Measurements from ENCODE around the gene CCKAR. TPM values are rescaled to one million over a fixed set of nuclear protein-coding genes. Genes with fewer than 3 reads are reported as not detected.

The CCKAR gene
- total and polyA plus RNA-seq, 2 experiments from 2014 or later: 0.77 TPM; not detected in 1

DNA sequence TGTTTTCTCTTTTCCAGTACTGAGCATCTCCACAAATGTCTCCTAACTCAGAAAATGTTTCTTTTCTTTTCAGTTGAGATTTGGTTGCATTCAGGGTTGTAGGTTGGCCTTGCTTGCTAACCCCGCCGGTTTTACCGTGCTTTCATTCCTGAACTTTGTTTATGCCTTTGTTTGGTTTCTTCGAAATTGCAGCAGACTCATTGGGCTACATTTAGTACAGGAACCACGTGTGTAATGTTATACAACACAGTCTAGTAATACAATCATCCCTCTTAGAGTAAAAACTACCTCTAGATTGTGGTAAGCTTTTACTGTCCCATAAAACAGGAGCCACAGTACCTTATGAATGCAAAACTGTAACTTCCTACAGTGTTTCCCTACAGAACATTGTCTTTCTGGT is 57.9 kb downstream of the CCKAR start:
- H3K27me3 ChIP-seq: no peaks in the 10 kb centered on the region
- H3K36me3 ChIP-seq (replicated peaks; ENCODE audit: insufficient read depth, low read depth): no peaks in the 10 kb centered on the region
- TF ChIP-seq, protein P1, sequence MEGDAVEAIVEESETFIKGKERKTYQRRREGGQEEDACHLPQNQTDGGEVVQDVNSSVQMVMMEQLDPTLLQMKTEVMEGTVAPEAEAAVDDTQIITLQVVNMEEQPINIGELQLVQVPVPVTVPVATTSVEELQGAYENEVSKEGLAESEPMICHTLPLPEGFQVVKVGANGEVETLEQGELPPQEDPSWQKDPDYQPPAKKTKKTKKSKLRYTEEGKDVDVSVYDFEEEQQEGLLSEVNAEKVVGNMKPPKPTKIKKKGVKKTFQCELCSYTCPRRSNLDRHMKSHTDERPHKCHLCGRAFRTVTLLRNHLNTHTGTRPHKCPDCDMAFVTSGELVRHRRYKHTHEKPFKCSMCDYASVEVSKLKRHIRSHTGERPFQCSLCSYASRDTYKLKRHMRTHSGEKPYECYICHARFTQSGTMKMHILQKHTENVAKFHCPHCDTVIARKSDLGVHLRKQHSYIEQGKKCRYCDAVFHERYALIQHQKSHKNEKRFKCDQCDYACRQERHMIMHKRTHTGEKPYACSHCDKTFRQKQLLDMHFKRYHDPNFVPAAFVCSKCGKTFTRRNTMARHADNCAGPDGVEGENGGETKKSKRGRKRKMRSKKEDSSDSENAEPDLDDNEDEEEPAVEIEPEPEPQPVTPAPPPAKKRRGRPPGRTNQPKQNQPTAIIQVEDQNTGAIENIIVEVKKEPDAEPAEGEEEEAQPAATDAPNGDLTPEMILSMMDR (IDR thresholded peaks at IDR 0.05; ENCODE audit: poor library complexity): no peak
- TF ChIP-seq EZH2 (IDR thresholded peaks at IDR 0.05; ENCODE audit: borderline replicate concordance): no peak
- no peak for TF ChIP-seq EZH2phosphoT487 (IDR thresholded peaks at IDR 0.05; ENCODE audit: low read depth, severe bottlenecking, unreplicated experiment)
- H3K27ac ChIP-seq: no peak overlapping the region
- DNase-seq (ENCODE audit: low spot score): no peak
- no peak overlapping the region for H3K4me3 ChIP-seq
- no peak overlapping the region for H3K4me2 ChIP-seq
- no peaks in the 10 kb centered on the region for H3K9me2 ChIP-seq (replicated peaks; ENCODE audit: insufficient read depth)
- no peaks in the 10 kb centered on the region for H4K20me1 ChIP-seq (ENCODE audit: insufficient read depth, poor library complexity, severe bottlenecking)
- no peak overlapping the region for H2AFZ ChIP-seq
- 56% methylated on average over 5 of the region's 5 CpGs for WGBS (ENCODE audit: low lambda C conversion rate, missing lambda C conversion rate)
- H3K9me3 ChIP-seq (ENCODE audit: low read depth): no peaks in the 10 kb centered on the region
- peaks cover 7% of the 10 kb centered on the region for H3K4me1 ChIP-seq (ENCODE audit: insufficient read depth)
- H3K79me2 ChIP-seq: peaks cover 3% of the 10 kb centered on the region

DNA sequence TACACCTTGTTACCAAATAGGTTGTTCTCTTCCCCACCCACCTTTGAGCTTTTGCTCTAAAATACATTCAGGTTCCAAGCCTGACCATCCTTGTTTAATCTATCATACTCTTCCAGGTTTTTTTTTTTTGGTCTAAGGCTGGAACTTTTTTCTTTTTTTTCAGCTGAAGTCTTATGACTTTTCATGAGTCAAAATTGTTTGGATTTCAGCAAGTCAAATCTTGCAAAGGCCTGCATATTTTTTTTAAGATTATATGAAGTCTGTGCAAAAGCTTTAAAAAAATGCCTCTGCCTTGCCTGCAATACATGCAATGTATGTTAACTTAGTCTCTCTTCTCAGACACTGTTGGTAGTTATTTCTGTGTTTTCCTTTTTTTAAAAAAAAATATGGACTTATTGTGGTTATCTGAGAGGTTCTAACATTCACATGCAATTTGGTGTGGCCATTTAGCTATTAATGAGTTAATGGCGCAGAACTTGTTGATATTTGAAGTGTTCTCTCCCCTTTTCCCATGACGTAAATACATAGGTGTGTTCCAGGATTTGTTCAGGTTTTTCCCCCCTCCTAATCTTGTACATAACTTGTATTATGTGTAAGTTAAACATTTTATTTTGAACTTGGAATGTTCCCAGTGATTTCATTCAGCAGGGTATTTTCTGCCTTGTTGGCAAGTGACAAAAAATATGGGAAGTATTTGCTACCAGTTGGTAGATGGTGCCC is 58.7 kb downstream of the CCKAR start:
- H3K27ac ChIP-seq: no peak overlapping the region
- H4K20me1 ChIP-seq (ENCODE audit: insufficient read depth, poor library complexity, severe bottlenecking): no peaks in the 10 kb centered on the region
- 92% methylated on average over 2 of the region's 2 CpGs for WGBS (ENCODE audit: low lambda C conversion rate, missing lambda C conversion rate)
- TF ChIP-seq EZH2 (IDR thresholded peaks at IDR 0.05; ENCODE audit: borderline replicate concordance) (no peak), EZH2phosphoT487 (IDR thresholded peaks at IDR 0.05; ENCODE audit: low read depth, severe bottlenecking, unreplicated experiment) (no peak)
- TF ChIP-seq, protein P1 (IDR thresholded peaks at IDR 0.05; ENCODE audit: poor library complexity): no peak
- peaks cover 7% of the 10 kb centered on the region for H3K4me1 ChIP-seq (ENCODE audit: insufficient read depth)
- H3K9me3 ChIP-seq (ENCODE audit: low read depth): no peaks in the 10 kb centered on the region
- no peak overlapping the region for H2AFZ ChIP-seq
- H3K4me2 ChIP-seq: no peak overlapping the region
- H3K9me2 ChIP-seq (replicated peaks; ENCODE audit: insufficient read depth): no peaks in the 10 kb centered on the region
- H3K4me3 ChIP-seq: no peak overlapping the region
- H3K27me3 ChIP-seq: no peaks in the 10 kb centered on the region
- H3K36me3 ChIP-seq (replicated peaks; ENCODE audit: insufficient read depth, low read depth): no peaks in the 10 kb centered on the region
- no peak for DNase-seq (ENCODE audit: low spot score)
- peaks cover 3% of the 10 kb centered on the region for H3K79me2 ChIP-seq

Other genes starting within 250 kb of the CCKAR start
- gene RBPJ, start 169.5 kb downstream of the CCKAR start, total RNA-seq: 54.8 and 74.5 TPM in 2 replicates
- gene RBPJ, start 169.5 kb downstream of the CCKAR start, polyA plus RNA-seq: 73.7 and 80.2 TPM in 2 replicates
- 13.3 and 21.9 TPM in 2 replicates for gene TBC1D19, start 93.6 kb upstream of the CCKAR start, total RNA-seq
- gene TBC1D19, start 93.6 kb upstream of the CCKAR start, polyA plus RNA-seq: 7.9 and 11.0 TPM in 2 replicates